ENCODE results near the gene FRMD4A.
"Not testable (repeated sequence)": the region's sequence is repeated elsewhere in the genome, so short reads cannot be mapped to it uniquely, and the experiment has no call there.

The FRMD4A gene

GRCh38 chr10:14087566-14087965 lies 243.2 kb downstream of the FRMD4A start:
- DNase-seq: no peak

GRCh38 chr10:14086596-14086995 lies 244.1 kb downstream of the FRMD4A start:
- no peak for DNase-seq

GRCh38 chr10:14084875-14085274 lies 245.8 kb downstream of the FRMD4A start:
- no peak for DNase-seq

- DNase-seq: no peak
Observed at GRCh38 chr10:14080795-14081194, 249.9 kb downstream of the FRMD4A start.

GRCh38 chr10:14077430-14077829 lies 253.3 kb downstream of the FRMD4A start:
- no peak for DNase-seq

- no peak for DNase-seq
Observed at GRCh38 chr10:14074062-14074884, 256.5 kb downstream of the FRMD4A start.

GRCh38 chr10:14072541-14072940 lies 258.2 kb downstream of the FRMD4A start:
- no peak for DNase-seq

GRCh38 chr10:14071956-14072355 lies 258.8 kb downstream of the FRMD4A start:
- DNase-seq: no peak

- DNase-seq: no peak
Observed at GRCh38 chr10:14068601-14069250, 262.0 kb downstream of the FRMD4A start.

GRCh38 chr10:14067638-14068037 lies 263.1 kb downstream of the FRMD4A start:
- not testable (repeated sequence) for DNase-seq

GRCh38 chr10:14066106-14066505 lies 264.6 kb downstream of the FRMD4A start:
- DNase-seq: no peak

- DNase-seq: no peak
Observed at GRCh38 chr10:14063531-14064285, 267.0 kb downstream of the FRMD4A start.

- DNase-seq: no peak
Observed at GRCh38 chr10:14062528-14063260, 268.0 kb downstream of the FRMD4A start.

- DNase-seq: no peak
Observed at GRCh38 chr10:14060320-14061070, 270.2 kb downstream of the FRMD4A start.

- no peak for DNase-seq
Observed at GRCh38 chr10:14056610-14057332, 274.0 kb downstream of the FRMD4A start.

GRCh38 chr10:14052931-14053330 lies 277.8 kb downstream of the FRMD4A start:
- DNase-seq: no peak

- no peak for DNase-seq
Observed at GRCh38 chr10:14050598-14050997, 280.1 kb downstream of the FRMD4A start.

GRCh38 chr10:14048930-14049613 lies 281.7 kb downstream of the FRMD4A start:
- DNase-seq: no peak

GRCh38 chr10:14047431-14047830 lies 283.3 kb downstream of the FRMD4A start:
- no peak for DNase-seq

GRCh38 chr10:14042051-14042450 lies 288.7 kb downstream of the FRMD4A start:
- DNase-seq: not testable (repeated sequence)
